ENCODE data around the gene TMEM235.

The TMEM235 gene

DNA sequence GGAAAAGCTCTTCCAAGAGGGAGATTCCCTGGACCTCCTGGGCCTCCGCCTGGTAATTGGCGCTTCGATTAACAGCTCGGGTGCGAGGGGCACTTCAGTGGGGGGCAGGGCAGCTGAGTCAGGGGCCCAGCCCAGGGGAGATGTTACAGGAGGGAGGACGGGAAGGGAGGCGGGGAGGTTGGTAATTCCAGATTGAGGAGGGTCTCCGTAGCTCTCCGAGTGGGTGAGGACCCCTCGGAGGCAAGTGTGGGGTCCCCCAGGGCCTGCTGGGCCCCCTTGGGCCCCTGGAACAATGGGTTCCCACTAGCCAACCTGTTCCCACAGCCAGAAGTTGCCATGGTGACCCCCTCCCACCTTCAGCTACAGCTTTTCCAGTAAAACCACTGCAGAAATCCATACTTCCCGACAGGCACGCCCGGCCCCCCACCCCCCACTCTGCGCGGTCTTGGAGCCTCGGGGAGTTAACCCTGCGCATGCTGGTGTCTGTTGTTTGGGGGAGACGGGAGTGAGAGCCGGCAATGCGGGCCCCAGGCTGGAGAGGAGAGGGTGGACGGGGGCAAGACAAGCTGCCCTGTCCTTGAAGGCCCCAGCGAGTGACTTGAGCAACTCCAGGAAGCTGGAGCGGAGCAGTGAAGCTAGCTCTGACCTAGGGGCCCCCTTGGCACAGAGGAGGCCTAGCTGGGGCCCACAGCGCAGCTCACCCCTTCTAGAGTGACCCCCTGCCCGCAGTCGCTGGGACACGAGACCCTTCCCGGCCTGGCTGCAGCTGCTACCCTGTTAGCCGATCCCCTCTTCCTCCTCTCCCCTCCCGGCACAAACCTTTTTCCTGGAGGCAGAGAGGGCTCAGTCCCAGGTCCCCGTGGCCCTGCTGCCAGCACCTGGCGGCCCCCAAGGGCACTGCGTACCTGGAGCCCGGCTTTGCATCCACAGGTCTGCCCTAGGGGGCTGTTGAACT lies 37.8 kb downstream of the TMEM235 start:
- TF ChIP-seq, protein P1, sequence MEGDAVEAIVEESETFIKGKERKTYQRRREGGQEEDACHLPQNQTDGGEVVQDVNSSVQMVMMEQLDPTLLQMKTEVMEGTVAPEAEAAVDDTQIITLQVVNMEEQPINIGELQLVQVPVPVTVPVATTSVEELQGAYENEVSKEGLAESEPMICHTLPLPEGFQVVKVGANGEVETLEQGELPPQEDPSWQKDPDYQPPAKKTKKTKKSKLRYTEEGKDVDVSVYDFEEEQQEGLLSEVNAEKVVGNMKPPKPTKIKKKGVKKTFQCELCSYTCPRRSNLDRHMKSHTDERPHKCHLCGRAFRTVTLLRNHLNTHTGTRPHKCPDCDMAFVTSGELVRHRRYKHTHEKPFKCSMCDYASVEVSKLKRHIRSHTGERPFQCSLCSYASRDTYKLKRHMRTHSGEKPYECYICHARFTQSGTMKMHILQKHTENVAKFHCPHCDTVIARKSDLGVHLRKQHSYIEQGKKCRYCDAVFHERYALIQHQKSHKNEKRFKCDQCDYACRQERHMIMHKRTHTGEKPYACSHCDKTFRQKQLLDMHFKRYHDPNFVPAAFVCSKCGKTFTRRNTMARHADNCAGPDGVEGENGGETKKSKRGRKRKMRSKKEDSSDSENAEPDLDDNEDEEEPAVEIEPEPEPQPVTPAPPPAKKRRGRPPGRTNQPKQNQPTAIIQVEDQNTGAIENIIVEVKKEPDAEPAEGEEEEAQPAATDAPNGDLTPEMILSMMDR (conservative IDR thresholded peaks at IDR 0.05; ENCODE audit: low read length): no peak
- H3K4me3 ChIP-seq (ENCODE audit: low read length): no peak overlapping the region
- peak; percentile 18 for DNase-seq (ENCODE audit: low read depth)

- DNase-seq (ENCODE audit: low read depth): no peak
- H3K4me3 ChIP-seq (ENCODE audit: low read length): no peak overlapping the region
- TF ChIP-seq, protein P1 (conservative IDR thresholded peaks at IDR 0.05; ENCODE audit: low read length): no peak
These were observed 38.5 kb downstream of the TMEM235 start for GRCh38 chr17:78269955-78270381.

DNA sequence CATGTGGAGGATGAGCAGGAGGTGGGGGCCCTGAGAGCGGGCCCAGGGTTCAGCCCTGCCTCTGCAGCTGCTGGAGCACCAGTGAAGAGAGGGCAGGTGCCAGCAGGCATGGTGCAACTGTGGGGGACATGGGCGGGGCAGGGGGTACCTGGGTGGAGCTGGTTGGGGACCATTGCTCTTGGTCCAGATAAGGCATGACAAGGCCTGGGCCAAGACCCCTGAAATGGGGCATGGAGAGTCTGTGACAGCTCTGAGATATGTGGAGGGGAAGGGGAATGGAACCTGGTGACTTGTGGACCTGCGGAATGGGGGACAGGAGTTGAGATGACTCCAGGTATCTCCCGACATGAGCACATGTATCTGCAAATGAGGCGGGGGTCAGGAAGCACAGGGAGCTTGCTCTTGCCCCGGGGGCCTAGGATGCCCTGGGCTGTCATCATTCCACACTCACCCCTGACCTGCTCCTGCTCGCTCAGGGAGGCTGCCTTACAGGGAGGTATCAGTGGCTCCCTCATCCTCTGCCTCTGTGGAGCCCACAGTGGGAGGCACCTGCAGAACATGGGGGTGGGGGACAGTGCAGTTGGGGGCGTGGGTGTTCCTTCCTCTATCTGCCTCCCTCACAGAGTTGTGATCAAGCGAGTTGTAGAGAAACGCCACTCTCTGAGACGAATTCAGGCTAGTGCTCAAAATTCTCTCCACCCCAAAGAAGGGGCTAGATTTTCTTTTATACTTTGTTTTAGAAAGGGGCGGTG lies 40.2 kb downstream of the TMEM235 start:
- TF ChIP-seq, protein P1 (conservative IDR thresholded peaks at IDR 0.05; ENCODE audit: low read length): no peak
- H3K4me3 ChIP-seq (ENCODE audit: low read length): no peak overlapping the region
- DNase-seq (ENCODE audit: low read depth): no peak

GRCh38 chr17:78272181-78272913 lies 40.9 kb downstream of the TMEM235 start:
- no peak overlapping the region for H3K4me3 ChIP-seq (ENCODE audit: low read length)
- TF ChIP-seq, protein P1 (conservative IDR thresholded peaks at IDR 0.05; ENCODE audit: low read length): no peak
- no peak for DNase-seq (ENCODE audit: low read depth)

DNA sequence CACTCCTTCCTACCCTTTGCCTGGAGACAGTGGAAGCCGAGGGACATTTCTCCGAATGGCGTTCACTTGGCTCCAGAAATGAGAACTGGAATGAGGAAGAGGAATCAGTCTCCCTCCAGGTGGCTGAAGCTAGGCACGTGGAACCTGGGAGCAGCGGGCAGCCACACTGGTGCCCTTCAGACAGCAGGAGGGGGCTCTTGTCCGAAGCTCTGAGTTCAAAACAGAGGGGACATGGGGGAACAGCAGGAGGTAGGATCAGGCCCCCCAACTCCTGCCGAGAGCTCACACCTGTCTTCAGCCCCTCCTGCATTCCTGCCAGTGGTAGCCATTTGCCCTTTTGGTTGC lies 41.5 kb downstream of the TMEM235 start:
- TF ChIP-seq, protein P1 (conservative IDR thresholded peaks at IDR 0.05; ENCODE audit: low read length): no peak
- no peak for DNase-seq (ENCODE audit: low read depth)
- no peak overlapping the region for H3K4me3 ChIP-seq (ENCODE audit: low read length)

GRCh38 chr17:78273813-78274212 lies 42.4 kb downstream of the TMEM235 start:
- no peak overlapping the region for H3K4me3 ChIP-seq (ENCODE audit: low read length)
- TF ChIP-seq, protein P1 (conservative IDR thresholded peaks at IDR 0.05; ENCODE audit: low read length): no peak
- DNase-seq (ENCODE audit: low read depth): no peak
